DND-41 (cell line): ENCODE results near the gene LEF1.

Experiments used
- EZH2 ChIP-seq: IDR thresholded peaks from 3 replicates; pipeline ENCODE4 v1.6.1; 2012; ENCODE audit warnings: borderline replicate concordance, low read depth, mild to moderate bottlenecking, moderate library complexity, low read length, inconsistent platforms; ENCODE audit not compliant: severe bottlenecking
- TF ChIP-seq, protein P1 (sequence below): IDR thresholded peaks from 2 replicates; pipeline ENCODE4 v1.5.1; 2012; ENCODE audit warnings: borderline replicate concordance, low read length, moderate library complexity, mild to moderate bottlenecking; ENCODE audit not compliant: poor library complexity, severe bottlenecking; ENCODE audit errors: extremely low read depth

DNA sequence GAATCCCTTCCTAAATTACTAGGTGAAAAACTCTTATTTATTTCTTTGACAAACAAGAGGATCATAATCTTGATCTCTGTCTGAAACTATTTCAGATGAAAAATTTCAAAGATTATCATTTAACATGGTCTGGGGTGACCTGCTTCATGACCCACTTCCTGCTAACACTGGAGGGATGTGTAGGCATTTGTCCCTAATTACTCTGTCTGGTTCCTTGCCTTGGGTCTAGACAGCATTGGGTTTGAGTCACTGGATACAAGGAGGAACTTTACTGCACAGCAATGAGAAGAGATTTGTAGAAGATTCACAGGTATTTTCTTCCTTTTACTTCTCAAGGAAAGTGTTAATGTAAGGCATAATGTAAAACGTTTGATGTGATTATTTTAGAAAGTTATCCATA lies 67.9 kb downstream of the LEF1 start:
- TF ChIP-seq, protein P1, sequence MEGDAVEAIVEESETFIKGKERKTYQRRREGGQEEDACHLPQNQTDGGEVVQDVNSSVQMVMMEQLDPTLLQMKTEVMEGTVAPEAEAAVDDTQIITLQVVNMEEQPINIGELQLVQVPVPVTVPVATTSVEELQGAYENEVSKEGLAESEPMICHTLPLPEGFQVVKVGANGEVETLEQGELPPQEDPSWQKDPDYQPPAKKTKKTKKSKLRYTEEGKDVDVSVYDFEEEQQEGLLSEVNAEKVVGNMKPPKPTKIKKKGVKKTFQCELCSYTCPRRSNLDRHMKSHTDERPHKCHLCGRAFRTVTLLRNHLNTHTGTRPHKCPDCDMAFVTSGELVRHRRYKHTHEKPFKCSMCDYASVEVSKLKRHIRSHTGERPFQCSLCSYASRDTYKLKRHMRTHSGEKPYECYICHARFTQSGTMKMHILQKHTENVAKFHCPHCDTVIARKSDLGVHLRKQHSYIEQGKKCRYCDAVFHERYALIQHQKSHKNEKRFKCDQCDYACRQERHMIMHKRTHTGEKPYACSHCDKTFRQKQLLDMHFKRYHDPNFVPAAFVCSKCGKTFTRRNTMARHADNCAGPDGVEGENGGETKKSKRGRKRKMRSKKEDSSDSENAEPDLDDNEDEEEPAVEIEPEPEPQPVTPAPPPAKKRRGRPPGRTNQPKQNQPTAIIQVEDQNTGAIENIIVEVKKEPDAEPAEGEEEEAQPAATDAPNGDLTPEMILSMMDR = no peak
- no peak for TF ChIP-seq EZH2
